Measurements from ENCODE around the gene BMP10.

BMP10 gene

GRCh38 chr2:68871159-68871764 is at the start of gene BMP10:
BMP10 (minus strand) TSS chr2:68871397; CDS start chr2:68871358, 39 bp downstream.
- Histone ChIP-seq H3K27me3 (ENCODE audit: insufficient read depth, low read length) (no peaks in the 10 kb centered on the region), H3K4me1 (ENCODE audit: insufficient read depth, low read length) (no peaks in the 10 kb centered on the region), H3K9me3 (ENCODE audit: low read length) (no peaks in the 10 kb centered on the region), H3K36me3 (ENCODE audit: insufficient read depth, low read length) (no peaks in the 10 kb centered on the region), H2AFZ (ENCODE audit: low read depth, low read length) (no peak within 1 kb of the TSS), H3K4me3 (ENCODE audit: low read length) (no peak within 1 kb of the TSS)

GRCh38 chr2:68920481-68921170 is 49.4 kb upstream of the BMP10 start:
- Histone ChIP-seq H3K4me3 (ENCODE audit: low read length) (no peak overlapping the region), H2AFZ (ENCODE audit: low read depth, low read length) (no peak overlapping the region), H3K4me1 (ENCODE audit: insufficient read depth, low read length) (no peaks in the 10 kb centered on the region), H3K27me3 (ENCODE audit: insufficient read depth, low read length) (no peaks in the 10 kb centered on the region), H3K9me3 (ENCODE audit: low read length) (no peaks in the 10 kb centered on the region), H3K36me3 (ENCODE audit: insufficient read depth, low read length) (no peaks in the 10 kb centered on the region)

GRCh38 chr2:68918497-68918896 is 47.3 kb upstream of the BMP10 start:
- Histone ChIP-seq H3K4me3 (ENCODE audit: low read length) (no peak overlapping the region), H3K4me1 (ENCODE audit: insufficient read depth, low read length) (no peaks in the 10 kb centered on the region), H2AFZ (ENCODE audit: low read depth, low read length) (no peak overlapping the region), H3K36me3 (ENCODE audit: insufficient read depth, low read length) (no peaks in the 10 kb centered on the region), H3K9me3 (ENCODE audit: low read length) (no peaks in the 10 kb centered on the region), H3K27me3 (ENCODE audit: insufficient read depth, low read length) (no peaks in the 10 kb centered on the region)

- H3K4me3 ChIP-seq (ENCODE audit: low read length), result no peak overlapping the region
- no peak overlapping the region for H2AFZ ChIP-seq (ENCODE audit: low read depth, low read length)
- no peaks in the 10 kb centered on the region for H3K9me3 ChIP-seq (ENCODE audit: low read length)
- no peaks in the 10 kb centered on the region for H3K27me3 ChIP-seq (ENCODE audit: insufficient read depth, low read length)
- H3K4me1 ChIP-seq (ENCODE audit: insufficient read depth, low read length), result no peaks in the 10 kb centered on the region
- H3K36me3 ChIP-seq (ENCODE audit: insufficient read depth, low read length), result no peaks in the 10 kb centered on the region
Observed at GRCh38 chr2:68917034-68917718, 46.0 kb upstream of the BMP10 start.

GRCh38 chr2:68916226-68916625 is 45.0 kb upstream of the BMP10 start:
- no peaks in the 10 kb centered on the region for H3K27me3 ChIP-seq (ENCODE audit: insufficient read depth, low read length)
- H3K36me3 ChIP-seq (ENCODE audit: insufficient read depth, low read length), result no peaks in the 10 kb centered on the region
- no peak overlapping the region for H3K4me3 ChIP-seq (ENCODE audit: low read length)
- no peaks in the 10 kb centered on the region for H3K9me3 ChIP-seq (ENCODE audit: low read length)
- no peaks in the 10 kb centered on the region for H3K4me1 ChIP-seq (ENCODE audit: insufficient read depth, low read length)
- H2AFZ ChIP-seq (ENCODE audit: low read depth, low read length), result no peak overlapping the region

GRCh38 chr2:68915393-68915792 is 44.2 kb upstream of the BMP10 start:
- Histone ChIP-seq H2AFZ (ENCODE audit: low read depth, low read length) (no peak overlapping the region), H3K4me1 (ENCODE audit: insufficient read depth, low read length) (no peaks in the 10 kb centered on the region), H3K9me3 (ENCODE audit: low read length) (no peaks in the 10 kb centered on the region), H3K4me3 (ENCODE audit: low read length) (no peak overlapping the region), H3K27me3 (ENCODE audit: insufficient read depth, low read length) (no peaks in the 10 kb centered on the region), H3K36me3 (ENCODE audit: insufficient read depth, low read length) (no peaks in the 10 kb centered on the region)

GRCh38 chr2:68913359-68913758 is 42.2 kb upstream of the BMP10 start:
- Histone ChIP-seq H3K27me3 (ENCODE audit: insufficient read depth, low read length) (no peaks in the 10 kb centered on the region), H2AFZ (ENCODE audit: low read depth, low read length) (no peak overlapping the region), H3K9me3 (ENCODE audit: low read length) (no peaks in the 10 kb centered on the region), H3K36me3 (ENCODE audit: insufficient read depth, low read length) (no peaks in the 10 kb centered on the region), H3K4me3 (ENCODE audit: low read length) (no peak overlapping the region), H3K4me1 (ENCODE audit: insufficient read depth, low read length) (no peaks in the 10 kb centered on the region)

- Histone ChIP-seq H3K4me3 (ENCODE audit: low read length) (no peak overlapping the region), H3K36me3 (ENCODE audit: insufficient read depth, low read length) (no peaks in the 10 kb centered on the region), H3K27me3 (ENCODE audit: insufficient read depth, low read length) (no peaks in the 10 kb centered on the region), H2AFZ (ENCODE audit: low read depth, low read length) (no peak overlapping the region), H3K9me3 (ENCODE audit: low read length) (no peaks in the 10 kb centered on the region), H3K4me1 (ENCODE audit: insufficient read depth, low read length) (no peaks in the 10 kb centered on the region)
Observed at GRCh38 chr2:68912732-68913131, 41.5 kb upstream of the BMP10 start.

- H3K4me3 ChIP-seq (ENCODE audit: low read length), result no peak overlapping the region
- H3K36me3 ChIP-seq (ENCODE audit: insufficient read depth, low read length), result no peaks in the 10 kb centered on the region
- no peaks in the 10 kb centered on the region for H3K4me1 ChIP-seq (ENCODE audit: insufficient read depth, low read length)
- no peaks in the 10 kb centered on the region for H3K27me3 ChIP-seq (ENCODE audit: insufficient read depth, low read length)
- no peak overlapping the region for H2AFZ ChIP-seq (ENCODE audit: low read depth, low read length)
- H3K9me3 ChIP-seq (ENCODE audit: low read length), result no peaks in the 10 kb centered on the region
Observed at GRCh38 chr2:68912111-68912510, 40.9 kb upstream of the BMP10 start.

GRCh38 chr2:68911709-68912108 is 40.5 kb upstream of the BMP10 start:
- no peaks in the 10 kb centered on the region for H3K27me3 ChIP-seq (ENCODE audit: insufficient read depth, low read length)

GRCh38 chr2:68911246-68911645 is 40.0 kb upstream of the BMP10 start:
- Histone ChIP-seq H3K4me3 (ENCODE audit: low read length) (no peak overlapping the region), H3K36me3 (ENCODE audit: insufficient read depth, low read length) (no peaks in the 10 kb centered on the region), H2AFZ (ENCODE audit: low read depth, low read length) (no peak overlapping the region), H3K9me3 (ENCODE audit: low read length) (no peaks in the 10 kb centered on the region), H3K4me1 (ENCODE audit: insufficient read depth, low read length) (no peaks in the 10 kb centered on the region), H3K27me3 (ENCODE audit: insufficient read depth, low read length) (no peaks in the 10 kb centered on the region)

More at GRCh38 chr2:68911709-68912108, 40.5 kb upstream of the BMP10 start:
- no peaks in the 10 kb centered on the region for H3K9me3 ChIP-seq (ENCODE audit: low read length)
- no peak overlapping the region for H3K4me3 ChIP-seq (ENCODE audit: low read length)
- no peaks in the 10 kb centered on the region for H3K4me1 ChIP-seq (ENCODE audit: insufficient read depth, low read length)
- no peak overlapping the region for H2AFZ ChIP-seq (ENCODE audit: low read depth, low read length)
- no peaks in the 10 kb centered on the region for H3K36me3 ChIP-seq (ENCODE audit: insufficient read depth, low read length)

GRCh38 chr2:68909793-68910674 is 38.8 kb upstream of the BMP10 start:
- no peaks in the 10 kb centered on the region for H3K27me3 ChIP-seq (ENCODE audit: insufficient read depth, low read length)
- no peaks in the 10 kb centered on the region for H3K9me3 ChIP-seq (ENCODE audit: low read length)
- H3K4me3 ChIP-seq (ENCODE audit: low read length), result no peak overlapping the region
- H3K4me1 ChIP-seq (ENCODE audit: insufficient read depth, low read length), result no peaks in the 10 kb centered on the region
- H2AFZ ChIP-seq (ENCODE audit: low read depth, low read length), result no peak overlapping the region
- H3K36me3 ChIP-seq (ENCODE audit: insufficient read depth, low read length), result no peaks in the 10 kb centered on the region

All from neuron (in vitro differentiated cells).